OCI-LY3 (cell line): ENCODE results near the gene COL4A5.

ENCODE experiments used
- H2AFZ ChIP-seq: fragments of 200-600, 300-600 bp; shearing (Covaris generic); 2 replicates; pipeline ENCODE4 v1.6.0; 2014; ENCODE audit warnings: antibody characterized with exemption, low read depth, low read length
- H3K27ac ChIP-seq: fragments of 200-600, 300-600 bp; sonication (generic); 2 replicates; pipeline ENCODE4 v1.5.1; 2014; ENCODE audit warnings: mild to moderate bottlenecking, low read length, moderate library complexity, mixed read lengths
- H3K27me3 ChIP-seq: fragments of 200-600, 300-600 bp; sonication (generic); 2 replicates; pipeline ENCODE4 v1.6.1; 2014; ENCODE audit warnings: low read depth, low read length, mixed read lengths
- H3K36me3 ChIP-seq: fragments of 200-600, 300-600 bp; sonication (generic); replicated peaks from 2 replicates; pipeline ENCODE3; 2014; ENCODE audit warnings: low read depth, low read length, mixed read lengths
- H3K4me1 ChIP-seq: fragments of 300-600, 200-600 bp; sonication (generic); 2 replicates; pipeline ENCODE4 v1.6.1; 2014; ENCODE audit warnings: low read length, mixed read lengths
- H3K4me2 ChIP-seq: fragments of 200-600, 300-600 bp; sonication (generic); 2 replicates; pipeline ENCODE4 v1.6.1; 2014; ENCODE audit warnings: low read length, mixed read lengths
- H3K4me3 ChIP-seq: fragments of 300-600, 200-600 bp; sonication (generic); 2 replicates; pipeline ENCODE4 v1.5.1; 2014; ENCODE audit warnings: antibody characterized with exemption, mild to moderate bottlenecking, low read length, moderate library complexity
- H3K79me2 ChIP-seq: fragments of 300-600, 200-600 bp; shearing (Covaris generic); 2 replicates; pipeline ENCODE4 v1.6.1; 2014; ENCODE audit warnings: mild to moderate bottlenecking, low read length, mixed read lengths
- H3K9ac ChIP-seq: fragments of 300-600, 200-600 bp; shearing (Covaris generic); 2 replicates; pipeline ENCODE4 v1.6.0; 2014; ENCODE audit warnings: mild to moderate bottlenecking, low read length, moderate library complexity
- H3K9me3 ChIP-seq: fragments of 200-600, 300-600 bp; shearing (Covaris generic); 2 replicates; pipeline ENCODE4 v1.6.1; 2014; ENCODE audit warnings: low read length, mixed read lengths; ENCODE audit not compliant: insufficient read depth
- H4K20me1 ChIP-seq: fragments of 200-600, 300-600 bp; sonication (generic); 2 replicates; pipeline ENCODE4 v1.6.1; 2016; ENCODE audit warnings: low read length, mixed read lengths; ENCODE audit not compliant: insufficient read depth
- EZH2phosphoT487 ChIP-seq: fragments of 200-600 bp; shearing (Covaris generic); IDR thresholded peaks from 2 replicates; pipeline ENCODE4 v1.6.1; 2018; ENCODE audit warnings: antibody characterized with exemption, mixed run types, low read depth
- TF ChIP-seq, protein P1 (sequence below): fragments of 200-600, 300-600 bp; sonication (generic); IDR thresholded peaks from 2 replicates; pipeline ENCODE4 v1.5.1; 2014; ENCODE audit warnings: antibody characterized with exemption, low read length, low read depth

The COL4A5 gene

DNA sequence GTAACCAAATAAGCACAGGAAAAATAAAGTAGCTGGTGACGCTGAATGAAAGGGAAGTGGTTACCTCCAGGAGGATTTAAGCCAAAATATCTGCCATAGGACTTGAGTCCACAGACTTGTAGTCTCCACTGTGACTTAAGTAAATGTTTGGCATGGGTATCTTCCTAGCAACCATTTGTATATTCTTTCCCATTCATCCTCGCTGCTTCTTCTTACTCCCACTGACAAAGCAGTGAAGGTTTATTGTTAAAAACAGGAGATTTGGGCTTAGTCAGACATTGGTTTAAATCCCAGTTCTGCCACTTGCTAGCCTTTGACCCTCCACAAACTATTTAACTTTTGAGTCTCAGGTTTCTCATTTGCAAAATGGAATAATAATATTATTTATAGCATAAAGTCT lies 23.7 kb upstream of the COL4A5 start:
- peaks cover 4% of the 10 kb centered on the region for H3K4me1 ChIP-seq
- H2AFZ ChIP-seq, result no peak overlapping the region
- no peaks in the 10 kb centered on the region for H3K27me3 ChIP-seq
- H3K4me2 ChIP-seq, result no peak overlapping the region
- H3K27ac ChIP-seq, result no peak overlapping the region
- H3K9me3 ChIP-seq, result no peaks in the 10 kb centered on the region
- H3K4me3 ChIP-seq, result no peak overlapping the region
- no peaks in the 10 kb centered on the region for H3K36me3 ChIP-seq
- H3K79me2 ChIP-seq, result no peaks in the 10 kb centered on the region
- H3K9ac ChIP-seq, result no peak overlapping the region
- no peaks in the 10 kb centered on the region for H4K20me1 ChIP-seq
- TF ChIP-seq, protein P1, sequence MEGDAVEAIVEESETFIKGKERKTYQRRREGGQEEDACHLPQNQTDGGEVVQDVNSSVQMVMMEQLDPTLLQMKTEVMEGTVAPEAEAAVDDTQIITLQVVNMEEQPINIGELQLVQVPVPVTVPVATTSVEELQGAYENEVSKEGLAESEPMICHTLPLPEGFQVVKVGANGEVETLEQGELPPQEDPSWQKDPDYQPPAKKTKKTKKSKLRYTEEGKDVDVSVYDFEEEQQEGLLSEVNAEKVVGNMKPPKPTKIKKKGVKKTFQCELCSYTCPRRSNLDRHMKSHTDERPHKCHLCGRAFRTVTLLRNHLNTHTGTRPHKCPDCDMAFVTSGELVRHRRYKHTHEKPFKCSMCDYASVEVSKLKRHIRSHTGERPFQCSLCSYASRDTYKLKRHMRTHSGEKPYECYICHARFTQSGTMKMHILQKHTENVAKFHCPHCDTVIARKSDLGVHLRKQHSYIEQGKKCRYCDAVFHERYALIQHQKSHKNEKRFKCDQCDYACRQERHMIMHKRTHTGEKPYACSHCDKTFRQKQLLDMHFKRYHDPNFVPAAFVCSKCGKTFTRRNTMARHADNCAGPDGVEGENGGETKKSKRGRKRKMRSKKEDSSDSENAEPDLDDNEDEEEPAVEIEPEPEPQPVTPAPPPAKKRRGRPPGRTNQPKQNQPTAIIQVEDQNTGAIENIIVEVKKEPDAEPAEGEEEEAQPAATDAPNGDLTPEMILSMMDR, result no peak
- TF ChIP-seq EZH2phosphoT487, result no peak

DNA sequence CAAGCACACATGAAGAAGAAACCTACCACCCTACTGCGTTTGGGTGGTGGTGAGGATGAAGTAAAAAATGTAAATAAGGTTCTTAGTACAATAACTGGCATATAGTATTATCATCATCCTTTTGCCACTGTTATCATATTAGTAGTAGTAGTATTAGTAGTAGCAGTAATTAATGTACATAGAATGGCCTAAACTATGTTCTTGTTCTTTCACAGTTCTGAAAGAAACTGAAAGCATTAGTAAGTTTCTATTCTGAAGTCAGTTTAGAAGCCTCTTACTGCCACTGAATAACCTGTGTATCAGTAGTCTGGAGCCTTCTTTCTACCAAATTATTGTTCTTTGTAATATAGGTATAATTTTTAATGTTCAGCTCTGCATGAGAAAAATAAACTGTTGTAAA lies 22.4 kb upstream of the COL4A5 start:
- no peaks in the 10 kb centered on the region for H3K27me3 ChIP-seq
- no peaks in the 10 kb centered on the region for H3K9me3 ChIP-seq
- no peaks in the 10 kb centered on the region for H3K79me2 ChIP-seq
- H3K27ac ChIP-seq, result no peak overlapping the region
- no peak overlapping the region for H3K9ac ChIP-seq
- H4K20me1 ChIP-seq, result no peaks in the 10 kb centered on the region
- H3K4me1 ChIP-seq, result peaks cover 4% of the 10 kb centered on the region
- H3K36me3 ChIP-seq, result no peaks in the 10 kb centered on the region
- no peak overlapping the region for H3K4me3 ChIP-seq
- no peak overlapping the region for H3K4me2 ChIP-seq
- H2AFZ ChIP-seq, result no peak overlapping the region
- TF ChIP-seq, protein P1, result no peak
- TF ChIP-seq EZH2phosphoT487, result no peak

GRCh38 chrX:108419401-108419800 lies 20.2 kb upstream of the COL4A5 start:
- no peaks in the 10 kb centered on the region for H3K79me2 ChIP-seq
- no peak overlapping the region for H3K4me2 ChIP-seq

DNA sequence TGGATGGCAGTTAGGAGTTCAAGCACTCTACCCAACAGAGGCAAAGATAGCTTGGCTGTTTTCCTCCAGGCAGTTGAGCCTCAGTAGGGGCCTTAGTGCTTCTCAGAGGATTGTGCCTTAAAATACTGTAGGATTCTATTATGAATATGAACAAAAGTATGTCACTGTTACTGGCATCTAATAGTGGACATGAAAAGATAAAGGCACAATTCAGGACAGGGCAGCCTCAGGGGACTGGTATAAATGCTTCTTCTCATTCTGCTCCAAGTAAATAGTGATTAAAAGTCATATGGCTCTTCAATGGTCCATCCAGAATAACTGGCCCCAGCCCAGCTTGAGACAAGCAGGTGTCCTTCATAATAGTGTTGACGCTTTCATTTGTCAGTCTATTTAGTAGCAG lies 19.2 kb upstream of the COL4A5 start:
- H3K27me3 ChIP-seq, result no peaks in the 10 kb centered on the region
- TF ChIP-seq, protein P1, result no peak
- TF ChIP-seq EZH2phosphoT487, result no peak

More at GRCh38 chrX:108419401-108419800, 20.2 kb upstream of the COL4A5 start:
- Histone ChIP-seq H3K27me3 (no peaks in the 10 kb centered on the region), H3K27ac (no peak overlapping the region), H3K36me3 (no peaks in the 10 kb centered on the region), H3K9ac (no peak overlapping the region), H3K4me3 (no peak overlapping the region), H3K9me3 (no peaks in the 10 kb centered on the region), H3K4me1 (peaks cover 4% of the 10 kb centered on the region), H2AFZ (no peak overlapping the region), H4K20me1 (no peaks in the 10 kb centered on the region)
- TF ChIP-seq EZH2phosphoT487, result no peak
- TF ChIP-seq, protein P1, result no peak

More for the DNA sequence above, 19.2 kb upstream of the COL4A5 start:
- Histone ChIP-seq H3K9ac (no peak overlapping the region), H3K27ac (no peak overlapping the region), H3K4me3 (no peak overlapping the region), H3K36me3 (no peaks in the 10 kb centered on the region), H4K20me1 (no peaks in the 10 kb centered on the region), H3K79me2 (no peaks in the 10 kb centered on the region), H3K4me1 (no peaks in the 10 kb centered on the region), H3K4me2 (no peak overlapping the region), H2AFZ (no peak overlapping the region), H3K9me3 (no peaks in the 10 kb centered on the region)
